NCI-H2029 (cell line): ENCODE results near the gene LIMS4.
"Not testable (repeated sequence)": the region's sequence is repeated elsewhere in the genome, so short reads cannot be mapped to it uniquely, and the experiment has no call there.

Experiments used
- DNase-seq: peaks from one replicate; lab custom pipeline; 2025; lab: John Stamatoyannopoulos, UW

Gene LIMS4

GRCh38 chr2:110449127-110449947 lies 23.3 kb downstream of the LIMS4 start:
- not testable (repeated sequence) for DNase-seq

DNA sequence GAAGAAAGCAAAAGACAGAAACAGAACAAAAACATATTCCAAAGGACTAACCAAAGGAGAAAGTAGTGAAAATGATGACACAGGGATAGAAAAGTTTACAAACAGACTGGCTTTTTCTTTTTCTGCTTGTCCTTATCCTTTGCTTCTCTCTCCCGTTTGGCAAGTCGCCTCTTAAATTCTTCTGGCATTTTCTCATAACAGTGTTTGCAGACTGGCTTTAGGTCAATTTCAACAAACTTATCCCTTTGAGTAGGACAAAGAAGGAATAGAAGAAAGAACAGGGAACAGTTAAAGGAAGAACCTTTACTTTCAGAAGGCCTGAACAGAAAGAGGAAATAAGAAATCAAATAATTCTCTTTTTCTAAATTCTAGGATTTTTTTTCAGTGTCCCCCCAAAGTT lies 26.0 kb downstream of the LIMS4 start:
- not testable (repeated sequence) for DNase-seq

DNA sequence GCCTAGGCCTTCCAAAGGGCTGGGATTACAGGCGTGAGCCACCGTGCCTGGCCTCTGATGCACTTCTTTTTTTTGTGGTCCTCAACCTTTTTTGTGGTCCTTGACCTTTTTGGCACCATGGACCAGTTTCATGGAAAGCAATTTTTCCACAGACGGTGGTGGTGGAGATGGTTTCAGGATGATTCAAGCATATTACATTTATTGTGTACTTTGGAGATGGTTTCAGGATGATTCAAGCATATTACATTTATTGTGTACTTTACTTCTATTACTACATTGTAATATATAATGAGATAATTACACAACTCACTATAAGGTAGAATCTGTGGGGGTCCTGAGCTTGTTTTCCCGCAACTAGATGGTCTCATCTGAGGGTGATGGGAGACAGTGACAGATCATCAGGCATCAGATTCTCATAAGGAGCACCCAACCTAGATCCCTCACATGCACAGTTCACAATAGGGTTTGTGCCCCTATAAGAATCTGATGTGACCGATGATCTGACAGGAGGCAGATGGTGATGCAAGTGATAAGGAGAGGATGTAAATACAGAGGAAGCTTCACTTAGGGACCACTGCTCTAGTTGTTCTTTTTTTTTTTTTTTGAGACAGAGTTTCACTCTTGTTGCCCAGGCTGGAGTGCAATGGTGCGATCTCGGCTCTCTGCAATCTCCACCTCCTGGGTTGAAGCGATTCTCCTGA lies 29.2 kb downstream of the LIMS4 start:
- not testable (repeated sequence) for DNase-seq

- DNase-seq, result not testable (repeated sequence)
Measured at GRCh38 chr2:110441905-110442304, 30.7 kb downstream of the LIMS4 start.

- DNase-seq, result not testable (repeated sequence)
Measured at GRCh38 chr2:110434565-110434964, 38.1 kb downstream of the LIMS4 start.

- DNase-seq, result not testable (repeated sequence)
Measured at GRCh38 chr2:110425725-110426124, 46.9 kb downstream of the LIMS4 start.

- DNase-seq, result not testable (repeated sequence)
Measured at GRCh38 chr2:110424421-110424820, 48.2 kb downstream of the LIMS4 start.

GRCh38 chr2:110423574-110423962 lies 49.0 kb downstream of the LIMS4 start:
- not testable (repeated sequence) for DNase-seq

DNA sequence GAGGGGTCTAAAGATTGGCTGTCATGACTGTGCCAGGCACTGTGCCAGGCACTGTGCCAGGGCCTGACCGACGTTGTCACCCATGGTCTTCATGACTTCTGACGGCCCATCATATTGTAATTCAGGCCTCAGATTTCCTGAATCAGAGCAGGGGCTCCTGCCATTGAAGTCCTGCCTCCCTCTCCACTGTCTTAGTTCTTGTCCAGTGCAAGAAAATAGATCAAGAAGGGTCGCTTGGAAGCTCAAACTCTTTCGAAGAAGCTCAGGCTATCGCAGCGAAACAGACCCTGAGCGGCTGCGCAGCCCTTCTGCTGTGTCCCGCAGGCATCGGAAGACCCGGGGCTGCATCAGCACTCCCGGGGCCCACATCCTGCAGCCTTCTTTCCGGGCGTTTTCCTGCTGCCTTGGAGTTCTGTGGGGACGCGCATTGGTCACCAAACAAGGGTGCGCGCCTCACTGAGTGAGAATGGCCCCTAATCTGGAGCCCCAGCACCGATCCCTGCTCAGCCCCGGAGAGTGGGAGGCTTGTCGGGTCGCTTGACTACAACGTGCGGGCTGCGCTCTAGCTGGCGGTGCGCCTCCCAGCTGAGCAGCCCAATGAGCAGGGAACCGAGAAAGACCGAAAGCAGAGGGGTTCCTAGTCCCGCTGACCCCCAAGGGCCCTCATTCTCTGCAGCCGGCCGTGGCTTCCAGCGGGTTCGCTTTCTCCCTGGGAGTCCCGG lies 49.6 kb downstream of the LIMS4 start:
- not testable (repeated sequence) for DNase-seq

- not testable (repeated sequence) for DNase-seq
Measured at GRCh38 chr2:110420641-110421354, 51.8 kb downstream of the LIMS4 start.

- DNase-seq, result not testable (repeated sequence)
Measured at GRCh38 chr2:110407142-110407541, 65.5 kb downstream of the LIMS4 start.

DNA sequence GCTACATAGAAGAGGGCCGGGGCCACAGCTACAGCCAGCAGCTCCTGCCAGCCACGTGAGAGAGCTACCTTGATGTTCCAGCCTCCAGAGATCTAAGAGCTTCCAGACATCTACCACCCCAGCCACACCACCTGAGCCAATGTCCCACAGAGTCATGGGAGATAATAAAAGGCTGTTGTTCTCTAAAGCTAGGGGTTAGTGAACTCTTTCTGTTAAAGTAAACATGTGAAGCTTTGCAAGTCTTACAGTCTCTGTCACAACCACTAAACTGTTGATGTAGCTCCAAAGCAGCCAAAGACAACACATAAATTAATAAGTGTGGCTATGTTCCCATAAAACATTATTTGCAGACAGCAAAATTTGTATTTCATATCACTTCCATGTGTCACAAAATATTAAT lies 67.6 kb downstream of the LIMS4 start:
- DNase-seq, result not testable (repeated sequence)

DNA sequence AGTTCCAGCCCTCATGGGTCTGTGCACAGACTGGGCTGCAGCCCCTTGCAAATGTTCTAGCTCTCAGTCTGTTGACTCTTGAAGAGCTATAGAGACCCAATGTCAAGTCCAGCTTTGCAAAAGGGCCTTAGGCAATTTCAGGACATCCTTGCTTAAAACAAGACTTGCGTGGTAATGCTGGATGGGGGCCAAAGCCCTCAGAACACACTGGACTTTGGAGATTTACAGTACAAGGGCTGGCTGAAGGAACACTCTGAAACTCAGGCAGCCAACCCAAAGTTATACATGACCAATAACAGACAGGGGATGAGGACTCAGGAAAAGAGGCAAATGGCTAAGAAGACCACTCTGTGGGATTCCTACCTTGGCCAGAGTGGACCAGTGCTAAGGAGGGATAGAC lies 68.4 kb downstream of the LIMS4 start:
- DNase-seq, result not testable (repeated sequence)

- not testable (repeated sequence) for DNase-seq
Measured at GRCh38 chr2:110401001-110401618, 71.5 kb downstream of the LIMS4 start.

DNA sequence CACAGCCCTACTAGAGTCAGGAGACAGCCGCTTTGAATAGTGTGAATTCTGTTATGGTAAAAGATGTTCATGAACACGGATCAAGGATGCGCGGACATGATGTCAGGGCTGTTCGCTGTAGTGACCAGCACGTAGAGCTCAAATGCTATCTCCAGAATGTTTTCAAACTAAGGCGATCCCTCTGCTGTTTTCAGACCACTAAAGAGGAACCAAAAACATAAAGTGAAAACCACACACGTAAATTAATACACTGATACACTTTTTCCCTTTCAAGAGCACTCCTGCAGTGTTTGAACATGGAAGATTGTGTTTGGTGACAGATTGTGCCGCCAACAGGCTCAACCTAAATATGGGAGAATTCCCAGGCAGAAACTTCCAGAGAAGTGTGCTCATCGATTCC lies 73.2 kb downstream of the LIMS4 start:
- DNase-seq, result not testable (repeated sequence)

GRCh38 chr2:110395990-110396389 lies 76.6 kb downstream of the LIMS4 start:
- not testable (repeated sequence) for DNase-seq
